Heart left ventricle (tissue), 16 donors: ENCODE results near the gene KCNH1. TPM values are rescaled to one million over a fixed set of nuclear protein-coding genes. Genes with fewer than 3 reads are reported as not detected.

ENCODE experiments used
- ATAC-seq, 4 donors: fragments of 200-7000 bp; cut with Tn5 transposase; one replicate each; pipeline ENCODE4 v1.9.1; 2020 to 2022; ENCODE audit warnings: moderate library complexity in 4 of 4, mild to moderate bottlenecking in 3 of 4, moderate number of reproducible peaks in 1 of 4
- DNase-seq, 5 donors: peaks; one replicate each; pipeline ENCODE4 v3.0.0-alpha.2; 2020
- H3K27ac ChIP-seq, 12 donors: fragments of 200-600 bp; sonication (generic) in 4 of 12; one replicate each; pipeline versions ENCODE4 v1.5.0 to v1.8.0; 2016 to 2022; ENCODE audit warnings: mild to moderate bottlenecking in 2 of 12
- H3K27me3 ChIP-seq, 9 donors: fragments of 200-600 bp; sonication (generic) in 2 of 9; one replicate each; pipeline versions ENCODE4 v1.5.1 to v1.8.0; 2016 to 2022; ENCODE audit warnings: mild to moderate bottlenecking in 3 of 9
- H3K36me3 ChIP-seq, 9 donors: fragments of 200-600 bp; sonication (generic) in 2 of 9; one replicate each; pipeline versions ENCODE4 v1.5.0 to v1.8.0; 2018 to 2022; ENCODE audit warnings: mild to moderate bottlenecking in 2 of 9
- H3K4me1 ChIP-seq, 12 donors: fragments of 200-600 bp; sonication (generic) in 4 of 12; one replicate each; pipeline versions ENCODE4 v1.5.0 to v1.8.0; 2016 to 2022; ENCODE audit warnings: mild to moderate bottlenecking in 3 of 12
- H3K4me3 ChIP-seq, 12 donors: fragments of 200-600 bp; sonication (generic) in 4 of 12; one replicate each; pipeline versions ENCODE4 v1.5.0 to v1.8.0; 2017 to 2022; ENCODE audit warnings: mild to moderate bottlenecking in 9 of 12, moderate library complexity in 4 of 12
- H3K9me3 ChIP-seq, 12 donors: fragments of 200-600 bp; sonication (generic) in 4 of 12; one replicate each; pipeline versions ENCODE4 v1.5.0 to v1.8.0; 2016 to 2022; ENCODE audit warnings: mild to moderate bottlenecking in 1 of 12
- POLR2A ChIP-seq, 2 donors: fragments of 450-650 bp; IDR thresholded peaks; one replicate each; pipeline ENCODE4 v1.6.1; 2017; ENCODE audit warnings: antibody characterized with exemption in 2 of 2, mild to moderate bottlenecking in 2 of 2, moderate library complexity in 2 of 2
- WGBS, 4 donors: extraction: QIAGEN DNeasy Blood & Tissue Kit in 2 of 4; methylation state at CpG; one replicate each; pipeline versions ENCODE4 v1.1.5 to v1.1.7; 2013 to 2018; 5-methylcytosine and 5-hydroxymethylcytosine counted together
- intact Hi-C, 10 donors: fragments of 100-400 bp; cut with DNase I; formaldehyde crosslinking; loops; one replicate each; pipeline versions ENCODE4 v1.11.1 to v1.14.2; 2022
- polyA plus RNA-seq, 2 donors: library from polyadenylated mRNA; stranded (reverse); fragments of 200-250 nt; gene quantifications; one replicate each; pipeline ENCODE4 v1.2.3, GENCODE V29; 2013
- total RNA-seq, 9 donors: library from RNA; depleted of rRNA in 2 of 9; stranded (reverse); fragments of >200 nt in 2 of 9; fragmentation: NEBNext Ultra II Directional in 3 of 9; extraction: Animal tissue kit (Norgen Biotek cat#: 25700) in 3 of 9; gene quantifications; one replicate each; pipeline versions ENCODE4 v1.1.0 to v1.2.4, GENCODE V29; 2016 to 2023
- TF ChIP-seq, protein P1 (sequence below), 12 donors: fragments of 200-600 bp; sonication (generic) in 4 of 12; IDR thresholded peaks; one replicate each; pipeline versions ENCODE4 v1.5.0 to v1.8.0; 2018 to 2022; ENCODE audit warnings: antibody characterized with exemption in 12 of 12, mild to moderate bottlenecking in 5 of 12
- donor health status: ischemic (EF 13 %, LVEDD 7.1; RV severe dilation, severe dysfunction).
- donor health status: healthy with polysubstance abuse.
- donor health status: DM: no; HTN: yes; CAD: no.
- donor health status: DM: no; HTN: no; CAD: no.
- donor health status: ischemic (EF 25% LVEDD 6.9; RV normal size, moderate dysfunction).
- donor health status: ischemic (EF 25% LVEDD 5.7; RV mildly dilated, moderate dysfunction).
- donor health status: healthy.
- donor health status: DM: yes; HTN: yes; CAD: no.
- donor health status: ischemic (EF 35%, LVEDD 5.7; RV mildly dilated, moderate dysfunction).
- donor health status: nonischemic (EF 11% LVEDD 7.7; RV severe dilation, severe dysfunction).
- donor health status: DM: yes; HTN: yes; CAD: no.
- donor health status: PGD.
- donor health status: ischemic (EF 29% LVEDD 5.4; RV normal size, mild dysfunction).
- donor health status: nonischemic (EF 23%, LVEDD 6.1; RV moderate dilation, normal function).

KCNH1 gene
- total and polyA plus RNA-seq, 11 donors, result 0.03 TPM; not detected in 10

DNA sequence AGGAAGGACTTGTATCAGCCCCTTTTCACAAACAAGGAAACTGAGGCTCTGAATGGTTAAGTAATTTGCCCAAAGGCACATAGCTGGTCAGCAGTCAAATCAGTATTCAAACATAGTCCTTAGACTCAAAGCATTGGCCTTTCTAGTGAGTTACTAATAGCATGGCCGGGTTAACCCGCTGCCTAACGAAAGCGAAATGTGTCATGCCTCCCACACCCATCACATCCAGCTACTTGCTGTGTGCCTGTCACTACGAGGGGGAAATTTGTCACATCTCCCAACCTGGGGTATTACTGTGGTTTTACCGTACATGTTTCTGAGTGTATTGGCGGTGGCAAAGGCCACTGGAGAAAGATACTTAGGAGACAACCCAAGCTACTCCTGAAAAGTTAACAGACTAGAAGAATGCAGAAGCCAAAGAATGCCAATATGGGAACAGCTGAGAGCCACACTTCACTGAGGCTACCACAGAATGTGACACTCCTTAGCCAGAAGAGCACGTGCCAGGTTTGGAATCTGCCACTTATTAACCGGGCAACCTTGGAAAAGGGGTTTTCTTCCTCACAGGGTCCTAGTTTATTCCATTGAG, 363.5 kb downstream of the KCNH1 start:
- WGBS, 4 donors, result 89 to 92% (median 91%) methylated on average over 9 of the region's 9 CpGs
- TF ChIP-seq, protein P1, sequence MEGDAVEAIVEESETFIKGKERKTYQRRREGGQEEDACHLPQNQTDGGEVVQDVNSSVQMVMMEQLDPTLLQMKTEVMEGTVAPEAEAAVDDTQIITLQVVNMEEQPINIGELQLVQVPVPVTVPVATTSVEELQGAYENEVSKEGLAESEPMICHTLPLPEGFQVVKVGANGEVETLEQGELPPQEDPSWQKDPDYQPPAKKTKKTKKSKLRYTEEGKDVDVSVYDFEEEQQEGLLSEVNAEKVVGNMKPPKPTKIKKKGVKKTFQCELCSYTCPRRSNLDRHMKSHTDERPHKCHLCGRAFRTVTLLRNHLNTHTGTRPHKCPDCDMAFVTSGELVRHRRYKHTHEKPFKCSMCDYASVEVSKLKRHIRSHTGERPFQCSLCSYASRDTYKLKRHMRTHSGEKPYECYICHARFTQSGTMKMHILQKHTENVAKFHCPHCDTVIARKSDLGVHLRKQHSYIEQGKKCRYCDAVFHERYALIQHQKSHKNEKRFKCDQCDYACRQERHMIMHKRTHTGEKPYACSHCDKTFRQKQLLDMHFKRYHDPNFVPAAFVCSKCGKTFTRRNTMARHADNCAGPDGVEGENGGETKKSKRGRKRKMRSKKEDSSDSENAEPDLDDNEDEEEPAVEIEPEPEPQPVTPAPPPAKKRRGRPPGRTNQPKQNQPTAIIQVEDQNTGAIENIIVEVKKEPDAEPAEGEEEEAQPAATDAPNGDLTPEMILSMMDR (IDR thresholded peaks at IDR 0.05), result no peak
- no peak for TF ChIP-seq POLR2A (IDR thresholded peaks at IDR 0.05)
- H3K36me3 ChIP-seq, result no peaks in the 10 kb centered on the region
- intact Hi-C loops, result no loop called here
- H3K4me1 ChIP-seq, result no peaks in the 10 kb centered on the region
- no peak for DNase-seq
- H3K4me3 ChIP-seq, result no peak overlapping the region
- H3K27ac ChIP-seq, result no peak overlapping the region
- peaks cover 0 to 3% (median 0%) of the 10 kb centered on the region in 9 donors for H3K27me3 ChIP-seq
- H3K9me3 ChIP-seq, result no peaks in the 10 kb centered on the region
- ATAC-seq, result no peak

DNA sequence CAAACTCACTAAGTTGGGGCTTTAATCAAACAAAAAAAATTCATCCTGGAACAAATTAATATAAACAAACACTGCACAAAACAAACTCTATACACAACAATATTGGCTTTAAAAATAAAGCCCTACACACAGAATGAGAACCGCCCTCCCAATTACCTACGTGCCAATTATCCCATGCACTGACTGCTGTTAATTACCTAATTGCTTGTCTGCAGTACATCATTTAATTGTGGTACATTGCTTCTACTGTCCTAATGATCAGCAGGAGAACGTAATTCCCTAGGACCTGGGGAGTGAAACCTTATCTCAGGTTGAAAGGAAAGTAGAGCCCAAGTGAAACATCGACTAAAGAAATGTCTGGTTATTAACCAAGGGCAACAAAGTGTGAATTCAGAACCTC, 364.5 kb downstream of the KCNH1 start:
- Histone ChIP-seq H3K27ac (no peak overlapping the region), H3K9me3 (no peaks in the 10 kb centered on the region), H3K36me3 (no peaks in the 10 kb centered on the region), H3K4me3 (no peak overlapping the region), H3K27me3 (peaks cover 0 to 3% (median 0%) of the 10 kb centered on the region in 9 donors), H3K4me1 (no peaks in the 10 kb centered on the region)
- intact Hi-C loops, result no loop called here
- no peak for TF ChIP-seq POLR2A (IDR thresholded peaks at IDR 0.05)
- ATAC-seq (no peak), DNase-seq (no peak)
- 81 to 85% (median 83%) methylated on average over 4 of the region's 4 CpGs for WGBS, 4 donors

DNA sequence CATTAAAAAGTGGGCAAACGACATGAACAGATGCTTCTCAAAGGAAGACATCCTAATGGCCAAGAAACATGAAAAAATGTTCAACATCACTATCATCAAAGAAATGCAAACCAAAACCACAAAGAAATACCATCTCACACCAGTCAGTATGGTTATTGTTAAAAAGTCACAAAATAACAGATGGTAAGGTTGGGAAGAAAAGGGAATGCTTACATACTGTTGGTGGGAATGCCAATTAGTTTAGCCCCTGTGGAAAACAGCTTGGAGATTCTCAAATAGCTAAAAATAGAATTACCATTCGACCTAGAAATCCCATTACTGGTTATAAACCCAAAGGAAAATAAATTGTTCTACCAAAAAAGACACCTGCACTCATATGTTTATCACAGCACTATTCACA, 369.4 kb downstream of the KCNH1 start:
- WGBS, 4 donors, result 36 to 44% (median 37%) methylated on average over 2 of the region's 2 CpGs
- intact Hi-C loops, result no loop called here
- ATAC-seq, result no peak
- peaks cover 0 to 27% (median 7%) of the 10 kb centered on the region in 12 donors for H3K9me3 ChIP-seq
- peaks cover 0 to 3% (median 0%) of the 10 kb centered on the region in 9 donors for H3K27me3 ChIP-seq
- no peak for DNase-seq
- H3K27ac ChIP-seq, result no peak overlapping the region
- no peaks in the 10 kb centered on the region for H3K36me3 ChIP-seq
- no peak for TF ChIP-seq POLR2A (IDR thresholded peaks at IDR 0.05)
- TF ChIP-seq, protein P1 (IDR thresholded peaks at IDR 0.05), result no peak
- no peaks in the 10 kb centered on the region for H3K4me1 ChIP-seq
- no peak overlapping the region for H3K4me3 ChIP-seq

DNA sequence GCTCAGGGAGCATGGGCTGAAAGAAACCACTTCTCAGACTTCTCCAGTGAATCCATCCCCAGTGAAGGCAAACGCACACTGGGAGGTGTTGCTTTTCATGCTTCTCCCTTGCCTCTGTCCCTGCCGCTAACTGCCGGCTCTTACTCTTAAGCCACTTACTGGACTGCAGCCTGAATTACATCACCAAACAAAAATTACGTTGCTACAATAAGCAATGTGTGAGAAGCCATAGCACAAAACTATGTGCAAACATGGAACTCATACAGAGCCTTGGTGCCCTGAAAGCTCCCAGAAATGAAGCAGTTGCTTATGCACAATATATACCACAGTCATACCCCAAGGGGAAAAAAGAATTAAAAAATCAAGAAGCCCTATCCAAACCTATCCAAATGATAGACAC, 375.2 kb downstream of the KCNH1 start:
- intact Hi-C loops, result no loop called here
- 55 to 77% (median 73%) methylated on average over 4 of the region's 4 CpGs for WGBS, 4 donors
- TF ChIP-seq, protein P1 (IDR thresholded peaks at IDR 0.05), result no peak
- TF ChIP-seq POLR2A (IDR thresholded peaks at IDR 0.05), result no peak

DNA sequence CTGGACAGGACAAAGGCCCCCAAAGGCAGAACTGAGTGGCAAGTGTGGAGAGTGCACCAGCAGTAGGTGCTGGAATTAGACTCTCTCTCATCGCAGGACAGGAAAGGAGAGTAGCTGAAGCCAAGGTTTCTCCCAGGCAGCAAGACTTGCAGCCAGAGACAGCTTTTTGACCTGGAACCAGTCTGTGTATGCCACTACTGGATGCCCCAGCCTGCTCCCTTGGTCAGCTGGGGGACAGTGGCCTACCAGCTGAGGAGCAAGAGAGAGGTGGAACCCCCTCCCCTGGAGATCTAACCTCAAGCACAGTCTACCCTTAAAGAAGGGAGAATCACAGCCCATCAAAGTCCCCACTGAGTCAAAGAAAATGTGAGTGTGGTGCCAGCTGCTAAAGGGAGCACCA, 375.7 kb downstream of the KCNH1 start:
- 62 to 86% (median 75%) methylated on average over 1 of the region's 1 CpG for WGBS, 4 donors
- no peak for ATAC-seq
- TF ChIP-seq, protein P1 (IDR thresholded peaks at IDR 0.05), result no peak
- TF ChIP-seq POLR2A (IDR thresholded peaks at IDR 0.05), result no peak

More for the DNA sequence above, 375.2 kb downstream of the KCNH1 start:
- Histone ChIP-seq H3K9me3 (peaks cover 0 to 28% (median 8%) of the 10 kb centered on the region in 12 donors), H3K27me3 (peaks cover 0 to 5% (median 0%) of the 10 kb centered on the region in 9 donors), H3K4me3 (no peak overlapping the region), H3K4me1 (no peaks in the 10 kb centered on the region), H3K36me3 (no peaks in the 10 kb centered on the region), H3K27ac (no peak overlapping the region)
- ATAC-seq (no peak), DNase-seq (no peak)

More for the DNA sequence above, 375.7 kb downstream of the KCNH1 start:
- Histone ChIP-seq H3K4me3 (no peak overlapping the region), H3K27ac (no peak overlapping the region), H3K4me1 (no peaks in the 10 kb centered on the region), H3K27me3 (peaks cover 0 to 5% (median 0%) of the 10 kb centered on the region in 9 donors), H3K9me3 (peaks cover 0 to 28% (median 8%) of the 10 kb centered on the region in 12 donors), H3K36me3 (no peaks in the 10 kb centered on the region)
- DNase-seq, result no peak
- intact Hi-C loops, result no loop called here
